K562 (cell line): ENCODE measurements around the gene IRAK3. TPM values are rescaled to one million over a fixed set of nuclear protein-coding genes. Genes with fewer than 3 reads are reported as not detected.

Source experiments
- ATAC-seq: fragments of 200-7000 bp; cut with Tn5 transposase; 3 replicates; pipeline ENCODE4 v1.9.1; 2020; ENCODE audit warnings: moderate library complexity
- BruUV-seq: library from RNA; stranded (reverse); fragments of 400-500 nt; replicated peaks from 2 replicates; lab custom pipeline; 2021; lab: Mats Ljungman, UMichigan
- CTCF ChIA-PET: fragments of 300-600 bp; formaldehyde crosslinking; extraction: SDS; loops from one replicate; lab custom pipeline; 2021; ENCODE audit warnings: low intra/inter-chr PET ratio; lab: Yijun Ruan, JAX
- POLR2A ChIA-PET: fragments of 300-600, 350-650 bp; sonication (Branson Sonifier 250); formaldehyde crosslinking; extraction: SDS; loops from one replicate; lab custom pipeline; 2021; ENCODE audit warnings: antibody characterized with exemption, inconsistent platforms; lab: Yijun Ruan, JAX
- DNase-seq, 4 experiments: peaks; one replicate each; pipeline versions ENCODE4 v3.0.0 to v3.0.0-alpha.2; 2011 to 2018; ENCODE audit warnings: low spot score in 3 of 4, mixed read lengths in 3 of 4; ENCODE audit errors: extremely low read depth in 1 of 4
- FAIRE-seq: peaks from 2 replicates; lab custom pipeline; 2011; peaks lifted over from hg19 to GRCh38; lab: Jason Lieb, UNC
- H2AFZ ChIP-seq: 2 replicates; pipeline ENCODE4 v1.6.0; 2011; ENCODE audit warnings: low read depth, low read length, control low read depth, inconsistent platforms
- H3K27ac ChIP-seq: fragments of 200-600 bp; 3 replicates; pipeline ENCODE4 v1.8.0; 2011; ENCODE audit warnings: low read depth, mild to moderate bottlenecking, control low read depth, inconsistent platforms, low read length, moderate library complexity, mixed read lengths; ENCODE audit errors: extremely low read depth
- H3K27me3 ChIP-seq, 2 experiments: fragments of 300-600 bp in 1 of 2; 2 replicates in 1 of 2; 3 replicates in 1 of 2; pipeline versions ENCODE4 v1.6.0 to v1.8.0; 2011; ENCODE audit warnings: inconsistent platforms in 2 of 2, low read length in 2 of 2, mild to moderate bottlenecking in 1 of 2, mixed read lengths in 1 of 2, moderate library complexity in 1 of 2; ENCODE audit not compliant: control insufficient read depth in 2 of 2, insufficient read depth in 2 of 2
- H3K36me3 ChIP-seq: fragments of 300-600 bp; 3 replicates; pipeline ENCODE4 v1.8.0; 2011; ENCODE audit warnings: mild to moderate bottlenecking, low read length, inconsistent platforms; ENCODE audit not compliant: control insufficient read depth, insufficient read depth
- H3K4me1 ChIP-seq, 2 experiments: fragments of 200-600 bp in 1 of 2; replicated peaks in 1 of 2; 2 replicates in 1 of 2; 3 replicates in 1 of 2; pipeline versions ENCODE4 v1.5.1 to v1.8.0; 2011; ENCODE audit warnings: inconsistent platforms in 2 of 2, low read length in 2 of 2, mild to moderate bottlenecking in 1 of 2, mixed read lengths in 1 of 2, moderate library complexity in 1 of 2; ENCODE audit not compliant: control insufficient read depth in 2 of 2, insufficient read depth in 2 of 2
- H3K4me2 ChIP-seq: 2 replicates; pipeline ENCODE4 v1.6.1; 2011; ENCODE audit warnings: low read length, control low read depth, inconsistent platforms, mixed read lengths; ENCODE audit not compliant: insufficient read depth
- H3K4me3 ChIP-seq: fragments of 200-600 bp; sonication (generic), shearing (Covaris generic); 2 replicates; pipeline ENCODE4 v1.5.1; 2016; ENCODE audit warnings: control low read depth, inconsistent platforms
- H3K79me2 ChIP-seq: fragments of 200-600 bp; 3 replicates; pipeline ENCODE4 v1.8.0; 2011; ENCODE audit warnings: low read length, inconsistent platforms; ENCODE audit not compliant: control insufficient read depth, insufficient read depth
- H3K9ac ChIP-seq, 2 experiments: 2 replicates each; pipeline versions ENCODE4 v1.6.0 to v1.6.1; 2011; ENCODE audit warnings: low read depth in 2 of 2, low read length in 2 of 2, control low read depth in 1 of 2, inconsistent platforms in 1 of 2, mild to moderate bottlenecking in 1 of 2, mixed read lengths in 1 of 2; ENCODE audit not compliant: insufficient read depth in 1 of 2
- H3K9me1 ChIP-seq: one replicate; pipeline ENCODE4 v1.6.0; 2011; ENCODE audit warnings: inconsistent platforms, mild to moderate bottlenecking, low read length, moderate library complexity; ENCODE audit not compliant: control insufficient read depth, insufficient read depth
- H3K9me3 ChIP-seq: replicated peaks from 2 replicates; pipeline ENCODE4 v1.5.1; 2011; ENCODE audit warnings: low read depth, low read length, inconsistent platforms; ENCODE audit not compliant: control insufficient read depth, insufficient read depth
- H4K20me1 ChIP-seq: replicated peaks from 2 replicates; pipeline ENCODE4 v1.6.1; 2011; ENCODE audit warnings: low read length, inconsistent platforms, mixed read lengths; ENCODE audit not compliant: control insufficient read depth, insufficient read depth
- ATF7 ChIP-seq: fragments of 450-650 bp; IDR thresholded peaks from 2 replicates; pipeline ENCODE4 v1.7.1; 2014; ENCODE audit warnings: mild to moderate bottlenecking, moderate library complexity
- CCAR2 ChIP-seq: fragments of 200-400 bp; formaldehyde crosslinking; IDR thresholded peaks from 2 replicates; pipeline ENCODE4 v1.6.1; 2017; ENCODE audit warnings: mild to moderate bottlenecking, low read depth, low read length
- JUN ChIP-seq, 2 experiments: sonication (generic) in 1 of 2; formaldehyde crosslinking in 1 of 2; IDR thresholded peaks; 2 replicates each; pipeline versions ENCODE4 v1.6.1 to v1.8.0; 2012 to 2022; ENCODE audit warnings: borderline replicate concordance in 2 of 2, mild to moderate bottlenecking in 2 of 2, improper control_type of control experiment in 1 of 2, low read depth in 1 of 2, low read length in 1 of 2, missing genetic modification reagents in 1 of 2
- KDM4B ChIP-seq, 2 experiments: fragments of 450-650 bp in 1 of 2; sonication (generic) in 1 of 2; IDR thresholded peaks; 2 replicates each; pipeline ENCODE4 v1.6.1; 2016 to 2017; ENCODE audit warnings: borderline replicate concordance in 2 of 2, antibody characterized with exemption in 1 of 2, low read depth in 1 of 2, mild to moderate bottlenecking in 1 of 2
- NFE2L1 ChIP-seq: fragments of 450-650 bp; IDR thresholded peaks from 2 replicates; pipeline ENCODE4 v1.6.1; 2016; ENCODE audit warnings: missing genetic modification characterization, low read depth, mild to moderate bottlenecking, missing compliant biosample characterization, moderate library complexity, borderline replicate concordance
- NR2C1 ChIP-seq, 2 experiments: fragments of 450-650 bp; IDR thresholded peaks; 2 replicates each; pipeline ENCODE4 v1.6.1; 2017; ENCODE audit warnings: mild to moderate bottlenecking in 2 of 2, antibody characterized with exemption in 1 of 2, inconsistent platforms in 1 of 2, missing compliant biosample characterization in 1 of 2, missing genetic modification characterization in 1 of 2
- POLR2H ChIP-seq: IDR thresholded peaks from 2 replicates; pipeline ENCODE4 v1.6.1; 2016; ENCODE audit warnings: missing genetic modification characterization, low read depth, mild to moderate bottlenecking, control low read depth, missing compliant biosample characterization, moderate library complexity
- WGBS: fragments of 100-300 bp; shearing (Covaris generic); methylation state at CpG from one replicate; pipeline ENCODE4 v1.1.6; 2016; ENCODE audit warnings: low coverage, mixed read lengths; ENCODE audit not compliant: insufficient coverage; ENCODE audit errors: missing lambda C conversion rate; 5-methylcytosine and 5-hydroxymethylcytosine counted together
- in situ Hi-C: fragments of 300-500 bp; cut with MboI; formaldehyde crosslinking; loops from 4 replicates; pipeline ENCODE4 v1.15.0; 2018; ENCODE audit warnings: inconsistent platforms, mixed read lengths
- intact Hi-C: fragments of 100-400 bp; cut with micrococcal nuclease; formaldehyde crosslinking; loops from 2 replicates; pipeline ENCODE4 v1.14.2; 2022
- polyA plus RNA-seq, 8 experiments: library from polyadenylated mRNA; depleted of rRNA in 4 of 8; stranded (reverse) in 5 of 8; unstranded in 3 of 8; fragments of >200 nt; fragmentation: Nextera tagmentation in 2 of 8; fragmentation: Illumina TruSeq in 1 of 8; extraction: Ambion mirVana in 2 of 8; extraction: Trizol in 1 of 8; gene quantifications; 2 replicates each; pipeline versions ENCODE4 v1.2.1 to v1.2.3, GENCODE V29; 2011 to 2014; ENCODE audit warnings: inconsistent platforms in 1 of 8, missing spikeins in 1 of 8
- total RNA-seq, 7 experiments: library from RNA; depleted of rRNA in 6 of 7; stranded (reverse); fragments of >200 nt in 6 of 7; fragmentation: Illumina TruSeq in 2 of 7; extraction: Trizol in 2 of 7; gene quantifications; 2 replicates each; pipeline versions ENCODE4 v1.2.1 to v1.2.3, GENCODE V29; 2011 to 2021; ENCODE audit warnings: low replicate concordance in 1 of 7
- TF ChIP-seq, protein P1 (sequence below): fragments of 250-450 bp; sonication (Bioruptor Pico); IDR thresholded peaks from 2 replicates; pipeline ENCODE4 v1.8.0; 2022; ENCODE audit warnings: inconsistent platforms
- TF ChIP-seq, protein P2 (sequence below): IDR thresholded peaks from 2 replicates; pipeline ENCODE4 v1.6.1; 2014; ENCODE audit warnings: antibody characterized with exemption
- TF ChIP-seq, protein P3 (sequence below): fragments of 450-650 bp; formaldehyde crosslinking; IDR thresholded peaks from 2 replicates; pipeline ENCODE4 v1.4.0; 2022; ENCODE audit warnings: missing genetic modification characterization

IRAK3 gene
- total and polyA plus RNA-seq, 9 of the 15 experiments (the other 6 are each of a cell fraction or from before 2014, with no cell fraction given), result 0.06 to 0.09 (median 0.07) TPM; not detected in 6

DNA sequence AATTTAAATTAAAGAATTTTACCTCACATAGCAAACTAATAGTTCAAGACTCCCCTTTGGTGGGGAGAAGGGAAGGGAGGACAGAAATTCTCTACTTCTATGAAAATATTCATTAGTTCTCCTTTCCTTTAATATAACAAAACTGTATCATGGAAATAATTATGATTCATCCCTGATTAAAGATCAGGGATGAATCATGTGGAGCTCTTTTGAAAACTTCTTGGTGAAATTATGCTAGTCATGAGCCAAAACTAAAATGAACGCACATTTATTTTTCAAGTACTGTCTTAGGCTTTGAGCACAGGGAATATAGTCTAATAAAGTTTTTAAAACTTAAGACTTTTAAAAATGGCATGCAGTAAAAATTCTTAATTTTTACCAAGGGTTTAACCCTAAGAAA, 36.3 kb upstream of the IRAK3 start:
- DNase-seq (no peak), ATAC-seq (no peak), FAIRE-seq (no peak)
- 88% methylated on average over 1 of the region's 1 CpG for WGBS
- POLR2A ChIA-PET, result interaction anchor here (0.7 to 1.7 kb wide), 3 partner anchors 17 to 250 kb away, joined by 3 to 4 read pairs (median 4); partner anchors contain the start of genes LLPH and TMBIM4
- H3K9me1 ChIP-seq, result no peaks in the 10 kb centered on the region
- TF ChIP-seq POLR2H, result no peak
- no peak for TF ChIP-seq JUN (IDR thresholded peaks at IDR 0.05; ENCODE audit: borderline replicate concordance, low read depth, low read length)
- no peak for TF ChIP-seq JUN (CRISPR knock-in tag; IDR thresholded peaks at IDR 0.05; ENCODE audit: borderline replicate concordance)
- TF ChIP-seq, protein P1, sequence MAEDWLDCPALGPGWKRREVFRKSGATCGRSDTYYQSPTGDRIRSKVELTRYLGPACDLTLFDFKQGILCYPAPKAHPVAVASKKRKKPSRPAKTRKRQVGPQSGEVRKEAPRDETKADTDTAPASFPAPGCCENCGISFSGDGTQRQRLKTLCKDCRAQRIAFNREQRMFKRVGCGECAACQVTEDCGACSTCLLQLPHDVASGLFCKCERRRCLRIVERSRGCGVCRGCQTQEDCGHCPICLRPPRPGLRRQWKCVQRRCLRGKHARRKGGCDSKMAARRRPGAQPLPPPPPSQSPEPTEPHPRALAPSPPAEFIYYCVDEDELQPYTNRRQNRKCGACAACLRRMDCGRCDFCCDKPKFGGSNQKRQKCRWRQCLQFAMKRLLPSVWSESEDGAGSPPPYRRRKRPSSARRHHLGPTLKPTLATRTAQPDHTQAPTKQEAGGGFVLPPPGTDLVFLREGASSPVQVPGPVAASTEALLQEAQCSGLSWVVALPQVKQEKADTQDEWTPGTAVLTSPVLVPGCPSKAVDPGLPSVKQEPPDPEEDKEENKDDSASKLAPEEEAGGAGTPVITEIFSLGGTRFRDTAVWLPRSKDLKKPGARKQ (CRISPR knock-in tag), result no peak
- TF ChIP-seq CCAR2, result no peak
- TF ChIP-seq NR2C1 (IDR thresholded peaks at IDR 0.05), result no peak
- no peak for TF ChIP-seq NR2C1 (tag; IDR thresholded peaks at IDR 0.05)
- TF ChIP-seq, protein P2, sequence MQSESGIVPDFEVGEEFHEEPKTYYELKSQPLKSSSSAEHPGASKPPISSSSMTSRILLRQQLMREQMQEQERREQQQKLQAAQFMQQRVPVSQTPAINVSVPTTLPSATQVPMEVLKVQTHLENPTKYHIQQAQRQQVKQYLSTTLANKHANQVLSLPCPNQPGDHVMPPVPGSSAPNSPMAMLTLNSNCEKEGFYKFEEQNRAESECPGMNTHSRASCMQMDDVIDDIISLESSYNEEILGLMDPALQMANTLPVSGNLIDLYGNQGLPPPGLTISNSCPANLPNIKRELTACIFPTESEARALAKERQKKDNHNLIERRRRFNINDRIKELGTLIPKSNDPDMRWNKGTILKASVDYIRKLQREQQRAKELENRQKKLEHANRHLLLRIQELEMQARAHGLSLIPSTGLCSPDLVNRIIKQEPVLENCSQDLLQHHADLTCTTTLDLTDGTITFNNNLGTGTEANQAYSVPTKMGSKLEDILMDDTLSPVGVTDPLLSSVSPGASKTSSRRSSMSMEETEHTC, result no peak
- TF ChIP-seq ATF7, result no peak
- TF ChIP-seq NFE2L1, result no peak
- TF ChIP-seq, protein P3, sequence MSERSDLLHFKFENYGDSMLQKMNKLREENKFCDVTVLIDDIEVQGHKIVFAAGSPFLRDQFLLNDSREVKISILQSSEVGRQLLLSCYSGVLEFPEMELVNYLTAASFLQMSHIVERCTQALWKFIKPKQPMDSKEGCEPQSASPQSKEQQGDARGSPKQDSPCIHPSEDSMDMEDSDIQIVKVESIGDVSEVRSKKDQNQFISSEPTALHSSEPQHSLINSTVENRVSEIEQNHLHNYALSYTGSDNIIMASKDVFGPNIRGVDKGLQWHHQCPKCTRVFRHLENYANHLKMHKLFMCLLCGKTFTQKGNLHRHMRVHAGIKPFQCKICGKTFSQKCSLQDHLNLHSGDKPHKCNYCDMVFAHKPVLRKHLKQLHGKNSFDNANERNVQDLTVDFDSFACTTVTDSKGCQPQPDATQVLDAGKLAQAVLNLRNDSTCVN, result no peak
- no peak for TF ChIP-seq KDM4B (IDR thresholded peaks at IDR 0.05; ENCODE audit: borderline replicate concordance in 2 of 2, low read depth in 1 of 2)
- in situ Hi-C loops, result no loop called here
- H3K4me3 ChIP-seq, result no peak overlapping the region
- H3K79me2 ChIP-seq, result no peaks in the 10 kb centered on the region
- no TSS peak for BruUV-seq
- peaks cover 0 to 11% of the 10 kb centered on the region in 2 experiments; a peak in 3 of 5 replicates for H3K4me1 ChIP-seq
- CTCF ChIA-PET, result no interaction called here
- no peak overlapping the region for H3K9ac ChIP-seq
- no peaks in the 10 kb centered on the region for H4K20me1 ChIP-seq
- intact Hi-C loops, result no loop called here
- no peak overlapping the region for H2AFZ ChIP-seq
- no peaks in the 10 kb centered on the region for H3K36me3 ChIP-seq
- H3K9me3 ChIP-seq, result no peaks in the 10 kb centered on the region
- H3K27me3 ChIP-seq, result no peaks in the 10 kb centered on the region
- no peak overlapping the region for H3K27ac ChIP-seq
- H3K4me2 ChIP-seq, result no peak overlapping the region
